Stimulated activated CD4-positive, alpha-beta T cell treated with anti-CD3 and anti-CD28 coated beads, Interleukin-4, amount 100 ng/mL, for 1 hour (primary cell): ENCODE measurements around the gene SHC2.

ENCODE experiments used
- DNase-seq: peaks from one replicate; pipeline ENCODE4 v3.0.0-alpha.2; 2020

SHC2 gene

GRCh38 chr19:460877-461720 lies at the start of gene SHC2:
TSS of gene SHC2 (minus strand) at chr19:461033. CDS start at chr19:460996, 37 bp downstream.
- DNase-seq, result no peak

GRCh38 chr19:508204-509150 lies 47.6 kb upstream of the SHC2 start:
- DNase-seq, result no peak

- DNase-seq, result peak; percentile 82
These were observed 46.7 kb upstream of the SHC2 start, which contains the start of gene TPGS1 for GRCh38 chr19:507286-508203. TSS of gene TPGS1 (plus strand) at chr19:507497. CDS start at chr19:507507, 10 bp downstream.

- peak; percentile 88 for DNase-seq
These were observed 45.8 kb upstream of the SHC2 start for GRCh38 chr19:506404-507285.

- DNase-seq, result no peak
These were observed 43.8 kb upstream of the SHC2 start for GRCh38 chr19:504616-505015.

- DNase-seq, result no peak
These were observed 40.8 kb upstream of the SHC2 start for GRCh38 chr19:501646-502045.

- DNase-seq, result no peak
These were observed 38.3 kb upstream of the SHC2 start for GRCh38 chr19:498977-499623.

GRCh38 chr19:498511-498891 lies 37.7 kb upstream of the SHC2 start:
- no peak for DNase-seq

GRCh38 chr19:497869-498510 lies 37.2 kb upstream of the SHC2 start:
- no peak for DNase-seq

GRCh38 chr19:497491-497868 lies 36.6 kb upstream of the SHC2 start:
- no peak for DNase-seq

- no peak for DNase-seq
These were observed 36.2 kb upstream of the SHC2 start for GRCh38 chr19:496986-497385.

- DNase-seq, result no peak
These were observed 35.4 kb upstream of the SHC2 start, which contains the start of gene MADCAM1 for GRCh38 chr19:496112-496665. TSS of gene MADCAM1 (plus strand) at chr19:496486. CDS start at chr19:496500, 14 bp downstream.

- peak; percentile 49 for DNase-seq
These were observed 34.7 kb upstream of the SHC2 start for GRCh38 chr19:495402-496111.

- DNase-seq, result no peak
These were observed 34.2 kb upstream of the SHC2 start for GRCh38 chr19:495081-495401.

GRCh38 chr19:494171-495080 lies 33.6 kb upstream of the SHC2 start:
- no peak for DNase-seq

- no peak for DNase-seq
These were observed 32.7 kb upstream of the SHC2 start for GRCh38 chr19:493391-494170.

- peak; percentile 41 for DNase-seq
These were observed 31.3 kb upstream of the SHC2 start for GRCh38 chr19:492091-492531.
